Transverse colon (tissue), 4 donors: ENCODE measurements around the gene SFR1.

Experiments
- POLR2A ChIP-seq: fragments of 450-650 bp; IDR thresholded peaks from one replicate; pipeline ENCODE4 v1.6.1; 2016; ENCODE audit warnings: antibody characterized with exemption, mild to moderate bottlenecking, moderate library complexity
- POLR2AphosphoS5 ChIP-seq, 3 donors: sonication (generic); formaldehyde crosslinking; IDR thresholded peaks; one replicate each; pipeline ENCODE4 v1.6.1; 2016; ENCODE audit warnings: antibody characterized with exemption in 3 of 3
- TF ChIP-seq, protein P1 (sequence below), 5 experiments: fragments of 200-600 bp in 3 of 5; fragments of 450-650 bp in 2 of 5; sonication (generic) in 3 of 5; IDR thresholded peaks; 1 replicate in 2 of 5; 2 replicates in 3 of 5; pipeline ENCODE4 v1.5.1; 2016 to 2017; ENCODE audit warnings: antibody characterized with exemption in 5 of 5, inconsistent platforms in 3 of 5, mild to moderate bottlenecking in 2 of 5, moderate library complexity in 1 of 5

DNA sequence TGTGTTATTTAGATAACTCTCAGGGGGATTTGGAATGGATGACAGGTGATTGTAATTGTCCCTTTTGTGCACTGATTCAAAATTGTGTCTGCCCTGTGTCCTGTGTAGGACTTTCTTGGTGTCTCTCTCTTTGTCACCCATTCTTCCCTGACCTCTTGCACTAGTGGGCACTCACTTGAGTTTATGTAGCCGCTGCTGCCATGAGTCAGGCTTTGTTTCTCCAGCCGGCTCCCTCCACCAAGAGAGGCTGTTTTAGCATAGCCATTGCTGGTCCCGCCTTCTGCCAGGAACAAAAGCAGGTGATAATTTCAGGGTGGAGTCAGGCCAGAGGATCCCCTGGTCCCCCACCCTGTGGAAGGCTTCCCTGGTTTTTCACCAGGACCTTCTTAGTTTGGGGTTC, 44.7 kb upstream of the SFR1 start:
- TF ChIP-seq, protein P1, sequence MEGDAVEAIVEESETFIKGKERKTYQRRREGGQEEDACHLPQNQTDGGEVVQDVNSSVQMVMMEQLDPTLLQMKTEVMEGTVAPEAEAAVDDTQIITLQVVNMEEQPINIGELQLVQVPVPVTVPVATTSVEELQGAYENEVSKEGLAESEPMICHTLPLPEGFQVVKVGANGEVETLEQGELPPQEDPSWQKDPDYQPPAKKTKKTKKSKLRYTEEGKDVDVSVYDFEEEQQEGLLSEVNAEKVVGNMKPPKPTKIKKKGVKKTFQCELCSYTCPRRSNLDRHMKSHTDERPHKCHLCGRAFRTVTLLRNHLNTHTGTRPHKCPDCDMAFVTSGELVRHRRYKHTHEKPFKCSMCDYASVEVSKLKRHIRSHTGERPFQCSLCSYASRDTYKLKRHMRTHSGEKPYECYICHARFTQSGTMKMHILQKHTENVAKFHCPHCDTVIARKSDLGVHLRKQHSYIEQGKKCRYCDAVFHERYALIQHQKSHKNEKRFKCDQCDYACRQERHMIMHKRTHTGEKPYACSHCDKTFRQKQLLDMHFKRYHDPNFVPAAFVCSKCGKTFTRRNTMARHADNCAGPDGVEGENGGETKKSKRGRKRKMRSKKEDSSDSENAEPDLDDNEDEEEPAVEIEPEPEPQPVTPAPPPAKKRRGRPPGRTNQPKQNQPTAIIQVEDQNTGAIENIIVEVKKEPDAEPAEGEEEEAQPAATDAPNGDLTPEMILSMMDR (IDR thresholded peaks at IDR 0.05), result no peak
- TF ChIP-seq POLR2AphosphoS5 (IDR thresholded peaks at IDR 0.05), result no peak
- TF ChIP-seq POLR2A, result no peak
